Nephron (organoid): ENCODE data around the gene HOXB13.

ENCODE experiments used
- H3K27ac Mint-ChIP-seq, 3 experiments: 2 replicates each; pipeline ENCODE4 v1.8.0; 2020; ENCODE audit warnings: mixed read lengths in 3 of 3, mild to moderate bottlenecking in 2 of 3, moderate library complexity in 1 of 3
- H3K27me3 Mint-ChIP-seq: 2 replicates; pipeline ENCODE4 v1.8.0; 2021; ENCODE audit warnings: low read depth, mild to moderate bottlenecking, moderate library complexity, mixed read lengths
- H3K36me3 Mint-ChIP-seq: 2 replicates; pipeline ENCODE4 v1.8.0; 2020; ENCODE audit warnings: low read depth, mixed read lengths
- H3K4me1 Mint-ChIP-seq: 2 replicates; pipeline ENCODE4 v1.8.0; 2020; ENCODE audit warnings: mixed read lengths
- H3K4me3 Mint-ChIP-seq, 3 experiments: 2 replicates each; pipeline ENCODE4 v1.8.0; 2020; ENCODE audit warnings: mild to moderate bottlenecking in 3 of 3, mixed read lengths in 3 of 3, moderate library complexity in 2 of 3
- H3K9me3 Mint-ChIP-seq: 2 replicates; pipeline ENCODE4 v1.8.0; 2020; ENCODE audit warnings: mixed read lengths
- CTCF ChIP-seq, 3 experiments: fragments of 200-600 bp; sonication (generic); IDR thresholded peaks; one replicate each; pipeline ENCODE4 v1.5.0; 2021; ENCODE audit warnings: antibody characterized with exemption in 3 of 3; ENCODE audit not compliant: unreplicated experiment in 3 of 3

HOXB13 gene

GRCh38 chr17:48767263-48767774, 38.8 kb upstream of the HOXB13 start:
- Mint-ChIP-seq H3K4me3 (no peak overlapping the region), H3K27ac (no peak overlapping the region), H3K36me3 (no peaks in the 10 kb centered on the region)

GRCh38 chr17:48761114-48761513, 32.6 kb upstream of the HOXB13 start:
- H3K4me3 Mint-ChIP-seq: no peak overlapping the region
- peaks cover 2% of the 10 kb centered on the region for H3K9me3 Mint-ChIP-seq
- H3K4me1 Mint-ChIP-seq: peaks cover 11% of the 10 kb centered on the region
- H3K27me3 Mint-ChIP-seq: peaks cover 95% of the 10 kb centered on the region
- no peaks in the 10 kb centered on the region for H3K36me3 Mint-ChIP-seq
- no peak for TF ChIP-seq CTCF (IDR thresholded peaks at IDR 0.05; ENCODE audit: unreplicated experiment in 3 of 3)
- no peak overlapping the region for H3K27ac Mint-ChIP-seq

More at GRCh38 chr17:48767263-48767774, 38.8 kb upstream of the HOXB13 start:
- Mint-ChIP-seq H3K27me3 (peaks cover 58% of the 10 kb centered on the region), H3K9me3 (no peaks in the 10 kb centered on the region), H3K4me1 (no peaks in the 10 kb centered on the region)
- TF ChIP-seq CTCF (IDR thresholded peaks at IDR 0.05; ENCODE audit: unreplicated experiment in 3 of 3): no peak

GRCh38 chr17:48760411-48760810, 31.9 kb upstream of the HOXB13 start:
- H3K27me3 Mint-ChIP-seq: peaks cover 95% of the 10 kb centered on the region
- no peak for TF ChIP-seq CTCF (IDR thresholded peaks at IDR 0.05; ENCODE audit: unreplicated experiment in 3 of 3)
- H3K27ac Mint-ChIP-seq: no peak overlapping the region
- H3K9me3 Mint-ChIP-seq: peaks cover 2% of the 10 kb centered on the region
- no peak overlapping the region for H3K4me3 Mint-ChIP-seq
- peaks cover 11% of the 10 kb centered on the region for H3K4me1 Mint-ChIP-seq
- H3K36me3 Mint-ChIP-seq: no peaks in the 10 kb centered on the region

GRCh38 chr17:48759288-48759687, 30.7 kb upstream of the HOXB13 start:
- H3K27ac Mint-ChIP-seq: no peak overlapping the region
- no peaks in the 10 kb centered on the region for H3K36me3 Mint-ChIP-seq

GRCh38 chr17:48757524-48757961, 29.0 kb upstream of the HOXB13 start:
- TF ChIP-seq CTCF (IDR thresholded peaks at IDR 0.05; ENCODE audit: unreplicated experiment in 3 of 3): no peak
- no peak overlapping the region for H3K4me3 Mint-ChIP-seq
- peaks cover 21% of the 10 kb centered on the region for H3K4me1 Mint-ChIP-seq
- H3K36me3 Mint-ChIP-seq: no peaks in the 10 kb centered on the region
- peaks cover 2% of the 10 kb centered on the region for H3K9me3 Mint-ChIP-seq
- no peak overlapping the region for H3K27ac Mint-ChIP-seq
- peaks cover 98% of the 10 kb centered on the region for H3K27me3 Mint-ChIP-seq

More at GRCh38 chr17:48759288-48759687, 30.7 kb upstream of the HOXB13 start:
- peaks cover 11% of the 10 kb centered on the region for H3K4me1 Mint-ChIP-seq
- no peak for TF ChIP-seq CTCF (IDR thresholded peaks at IDR 0.05; ENCODE audit: unreplicated experiment in 3 of 3)
- H3K9me3 Mint-ChIP-seq: peaks cover 2% of the 10 kb centered on the region
- H3K4me3 Mint-ChIP-seq: no peak overlapping the region
- H3K27me3 Mint-ChIP-seq: peaks cover 98% of the 10 kb centered on the region

GRCh38 chr17:48756830-48757251, 28.3 kb upstream of the HOXB13 start:
- Mint-ChIP-seq H3K36me3 (no peaks in the 10 kb centered on the region), H3K4me1 (peaks cover 21% of the 10 kb centered on the region), H3K9me3 (peaks cover 2% of the 10 kb centered on the region), H3K4me3 (no peak overlapping the region), H3K27ac (no peak overlapping the region), H3K27me3 (peaks cover 98% of the 10 kb centered on the region)
- no peak for TF ChIP-seq CTCF (IDR thresholded peaks at IDR 0.05; ENCODE audit: unreplicated experiment in 3 of 3)
